ENCODE results near the gene EEIG1. TPM values are rescaled to one million over a fixed set of nuclear protein-coding genes. Genes with fewer than 3 reads are reported as not detected.

The EEIG1 gene
- total and polyA plus RNA-seq, 9 of the 15 experiments (the other 6 are each of a cell fraction or from before 2014, with no cell fraction given), result 0.17 to 16.7 (median 3.6) TPM

GRCh38 chr9:127937388-127938297, 43.1 kb downstream of the EEIG1 start, which contains the start of gene DPM2 (continued):
- TF ChIP-seq RCOR1 (IDR thresholded peaks at IDR 0.05; ENCODE audit: borderline replicate concordance in 1 of 2, low read depth in 2 of 2, low read length in 2 of 2) (peak in 1 of 2 experiments; percentile 56; a peak in 3 of 4 replicates), EP400 (IDR thresholded peaks at IDR 0.05) (no peak), MCM7 (IDR thresholded peaks at IDR 0.05) (no peak), MAFF (IDR thresholded peaks at IDR 0.05; ENCODE audit: low read length) (no peak), ATF4 (CRISPR knock-in tag; IDR thresholded peaks at IDR 0.05) (no peak), CREB3L1 (IDR thresholded peaks at IDR 0.05; ENCODE audit: borderline replicate concordance, low read depth) (peak; percentile 90), PHF21A (IDR thresholded peaks at IDR 0.05; ENCODE audit: borderline replicate concordance, low read depth) (no peak), ZNF24 (IDR thresholded peaks at IDR 0.05) (no peak), NRF1 (conservative IDR thresholded peaks at IDR 0.05 in 1 of 2, IDR thresholded peaks at IDR 0.05 in 1 of 2) (peak; percentile 62 to 69), ZNF143 (CRISPR knock-in tag; IDR thresholded peaks at IDR 0.05) (peak; percentile 95)
- TF ChIP-seq, protein P1, sequence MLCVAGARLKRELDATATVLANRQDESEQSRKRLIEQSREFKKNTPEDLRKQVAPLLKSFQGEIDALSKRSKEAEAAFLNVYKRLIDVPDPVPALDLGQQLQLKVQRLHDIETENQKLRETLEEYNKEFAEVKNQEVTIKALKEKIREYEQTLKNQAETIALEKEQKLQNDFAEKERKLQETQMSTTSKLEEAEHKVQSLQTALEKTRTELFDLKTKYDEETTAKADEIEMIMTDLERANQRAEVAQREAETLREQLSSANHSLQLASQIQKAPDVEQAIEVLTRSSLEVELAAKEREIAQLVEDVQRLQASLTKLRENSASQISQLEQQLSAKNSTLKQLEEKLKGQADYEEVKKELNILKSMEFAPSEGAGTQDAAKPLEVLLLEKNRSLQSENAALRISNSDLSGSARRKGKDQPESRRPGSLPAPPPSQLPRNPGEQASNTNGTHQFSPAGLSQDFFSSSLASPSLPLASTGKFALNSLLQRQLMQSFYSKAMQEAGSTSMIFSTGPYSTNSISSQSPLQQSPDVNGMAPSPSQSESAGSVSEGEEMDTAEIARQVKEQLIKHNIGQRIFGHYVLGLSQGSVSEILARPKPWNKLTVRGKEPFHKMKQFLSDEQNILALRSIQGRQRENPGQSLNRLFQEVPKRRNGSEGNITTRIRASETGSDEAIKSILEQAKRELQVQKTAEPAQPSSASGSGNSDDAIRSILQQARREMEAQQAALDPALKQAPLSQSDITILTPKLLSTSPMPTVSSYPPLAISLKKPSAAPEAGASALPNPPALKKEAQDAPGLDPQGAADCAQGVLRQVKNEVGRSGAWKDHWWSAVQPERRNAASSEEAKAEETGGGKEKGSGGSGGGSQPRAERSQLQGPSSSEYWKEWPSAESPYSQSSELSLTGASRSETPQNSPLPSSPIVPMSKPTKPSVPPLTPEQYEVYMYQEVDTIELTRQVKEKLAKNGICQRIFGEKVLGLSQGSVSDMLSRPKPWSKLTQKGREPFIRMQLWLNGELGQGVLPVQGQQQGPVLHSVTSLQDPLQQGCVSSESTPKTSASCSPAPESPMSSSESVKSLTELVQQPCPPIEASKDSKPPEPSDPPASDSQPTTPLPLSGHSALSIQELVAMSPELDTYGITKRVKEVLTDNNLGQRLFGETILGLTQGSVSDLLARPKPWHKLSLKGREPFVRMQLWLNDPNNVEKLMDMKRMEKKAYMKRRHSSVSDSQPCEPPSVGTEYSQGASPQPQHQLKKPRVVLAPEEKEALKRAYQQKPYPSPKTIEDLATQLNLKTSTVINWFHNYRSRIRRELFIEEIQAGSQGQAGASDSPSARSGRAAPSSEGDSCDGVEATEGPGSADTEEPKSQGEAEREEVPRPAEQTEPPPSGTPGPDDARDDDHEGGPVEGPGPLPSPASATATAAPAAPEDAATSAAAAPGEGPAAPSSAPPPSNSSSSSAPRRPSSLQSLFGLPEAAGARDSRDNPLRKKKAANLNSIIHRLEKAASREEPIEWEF (CRISPR knock-in tag; IDR thresholded peaks at IDR 0.05), result no peak
- TF ChIP-seq, protein P2, sequence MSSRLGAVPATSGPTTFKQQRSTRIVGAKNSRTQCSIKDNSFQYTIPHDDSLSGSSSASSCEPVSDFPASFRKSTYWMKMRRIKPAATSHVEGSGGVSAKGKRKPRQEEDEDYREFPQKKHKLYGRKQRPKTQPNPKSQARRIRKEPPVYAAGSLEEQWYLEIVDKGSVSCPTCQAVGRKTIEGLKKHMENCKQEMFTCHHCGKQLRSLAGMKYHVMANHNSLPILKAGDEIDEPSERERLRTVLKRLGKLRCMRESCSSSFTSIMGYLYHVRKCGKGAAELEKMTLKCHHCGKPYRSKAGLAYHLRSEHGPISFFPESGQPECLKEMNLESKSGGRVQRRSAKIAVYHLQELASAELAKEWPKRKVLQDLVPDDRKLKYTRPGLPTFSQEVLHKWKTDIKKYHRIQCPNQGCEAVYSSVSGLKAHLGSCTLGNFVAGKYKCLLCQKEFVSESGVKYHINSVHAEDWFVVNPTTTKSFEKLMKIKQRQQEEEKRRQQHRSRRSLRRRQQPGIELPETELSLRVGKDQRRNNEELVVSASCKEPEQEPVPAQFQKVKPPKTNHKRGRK (tag; IDR thresholded peaks at IDR 0.05), result no peak
- TF ChIP-seq, protein P3, sequence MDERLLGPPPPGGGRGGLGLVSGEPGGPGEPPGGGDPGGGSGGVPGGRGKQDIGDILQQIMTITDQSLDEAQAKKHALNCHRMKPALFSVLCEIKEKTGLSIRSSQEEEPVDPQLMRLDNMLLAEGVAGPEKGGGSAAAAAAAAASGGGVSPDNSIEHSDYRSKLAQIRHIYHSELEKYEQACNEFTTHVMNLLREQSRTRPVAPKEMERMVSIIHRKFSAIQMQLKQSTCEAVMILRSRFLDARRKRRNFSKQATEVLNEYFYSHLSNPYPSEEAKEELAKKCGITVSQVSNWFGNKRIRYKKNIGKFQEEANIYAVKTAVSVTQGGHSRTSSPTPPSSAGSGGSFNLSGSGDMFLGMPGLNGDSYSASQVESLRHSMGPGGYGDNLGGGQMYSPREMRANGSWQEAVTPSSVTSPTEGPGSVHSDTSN (CRISPR knock-in tag; IDR thresholded peaks at IDR 0.05; ENCODE audit: low read depth), result no peak
- TF ChIP-seq, protein P3 (tag; conservative IDR thresholded peaks at IDR 0.05; ENCODE audit: low read depth), result no peak

Data from K562 (cell line).